H1 (cell line): Measurements from ENCODE around the gene BTBD3. TPM values are rescaled to one million over a fixed set of nuclear protein-coding genes. Genes with fewer than 3 reads are reported as not detected.

Experiments used
- CTCF ChIA-PET: fragments of 300-600 bp; sonication (Branson Sonifier 250); formaldehyde crosslinking; loops from one replicate; lab custom pipeline; 2021; ENCODE audit not compliant: partially characterized antibody; lab: Charles Lee
- POLR2A ChIA-PET: fragments of 300-600 bp; sonication (Branson Sonifier 250); formaldehyde crosslinking; loops from one replicate; lab custom pipeline; 2021; ENCODE audit warnings: inconsistent platforms; ENCODE audit not compliant: partially characterized antibody; lab: Charles Lee
- DNase-seq, 2 experiments: peaks; one replicate each; pipeline versions ENCODE4 v3.0.0 to v3.0.0-alpha.2; 2010 to 2022; ENCODE audit warnings: low spot score in 2 of 2, low read depth in 1 of 2, mixed read lengths in 1 of 2
- FAIRE-seq: peaks from 2 replicates; lab custom pipeline; 2011; peaks lifted over from hg19 to GRCh38; lab: Jason Lieb, UNC
- H2AFZ ChIP-seq: 2 replicates; pipeline ENCODE4 v1.8.1; 2012; ENCODE audit warnings: low read length, inconsistent platforms
- H2AK5ac ChIP-seq: 2 replicates; pipeline ENCODE4 v1.6.1; 2013; ENCODE audit warnings: low read depth, low read length
- H2BK120ac ChIP-seq: replicated peaks from 2 replicates; pipeline ENCODE3; 2013; ENCODE audit warnings: low read depth, low read length, inconsistent platforms
- H2BK12ac ChIP-seq: 2 replicates; pipeline ENCODE4 v1.6.1; 2013; ENCODE audit warnings: low read depth, low read length
- H2BK15ac ChIP-seq: 2 replicates; pipeline ENCODE4 v1.6.1; 2013; ENCODE audit warnings: low read length
- H2BK20ac ChIP-seq: 2 replicates; pipeline ENCODE4 v1.6.1; 2013; ENCODE audit warnings: low read length
- H2BK5ac ChIP-seq: 2 replicates; pipeline ENCODE4 v1.6.1; 2013; ENCODE audit warnings: low read depth, low read length
- H3K14ac ChIP-seq: 2 replicates; pipeline ENCODE4 v1.6.1; 2013; ENCODE audit warnings: inconsistent platforms; ENCODE audit not compliant: insufficient read length
- H3K18ac ChIP-seq: 2 replicates; pipeline ENCODE4 v1.6.1; 2013; ENCODE audit warnings: low read length; ENCODE audit errors: extremely low read depth
- H3K23ac ChIP-seq: 2 replicates; pipeline ENCODE4 v1.6.1; 2013; ENCODE audit warnings: inconsistent platforms; ENCODE audit not compliant: insufficient read length
- H3K23me2 ChIP-seq: 2 replicates; pipeline ENCODE4 v1.6.1; 2013; ENCODE audit warnings: low read depth, low read length
- H3K27ac ChIP-seq: 2 replicates; pipeline ENCODE4 v1.6.1; 2011; ENCODE audit warnings: low read depth, low read length, inconsistent platforms
- H3K27me3 ChIP-seq, 4 experiments: replicated peaks in 1 of 4; 1 replicate in 1 of 4; 2 replicates in 3 of 4; pipeline versions ENCODE4 v1.6.1 to v1.8.1; 2011 to 2013; ENCODE audit warnings: low read length in 3 of 4, mild to moderate bottlenecking in 3 of 4, inconsistent platforms in 2 of 4, mixed read lengths in 2 of 4, moderate library complexity in 1 of 4; ENCODE audit not compliant: control insufficient read depth in 3 of 4, insufficient read depth in 3 of 4; ENCODE audit errors: extremely low read depth in 1 of 4
- H3K36me3 ChIP-seq, 4 experiments: 2 replicates each; pipeline versions ENCODE4 v1.6.1 to v1.8.1; 2011 to 2013; ENCODE audit warnings: mild to moderate bottlenecking in 4 of 4, low read length in 3 of 4, moderate library complexity in 2 of 4, control low read depth in 1 of 4, inconsistent platforms in 1 of 4; ENCODE audit not compliant: insufficient read depth in 4 of 4, control insufficient read depth in 2 of 4
- H3K4ac ChIP-seq: replicated peaks from 2 replicates; pipeline ENCODE3; 2013; ENCODE audit warnings: low read length, low read depth, mixed read lengths, inconsistent platforms; ENCODE audit not compliant: insufficient read length
- H3K4me1 ChIP-seq, 4 experiments: replicated peaks in 1 of 4; 1 replicate in 1 of 4; 2 replicates in 3 of 4; pipeline versions ENCODE4 v1.6.1 to v1.8.1; 2011 to 2013; ENCODE audit warnings: low read length in 3 of 4, inconsistent platforms in 2 of 4, mixed read lengths in 1 of 4; ENCODE audit not compliant: insufficient read depth in 4 of 4, control insufficient read depth in 3 of 4
- H3K4me2 ChIP-seq, 2 experiments: 2 replicates each; pipeline versions ENCODE4 v1.6.1 to v1.8.1; 2011 to 2013; ENCODE audit warnings: low read depth in 2 of 2, low read length in 2 of 2, control low read depth in 1 of 2, inconsistent platforms in 1 of 2, mild to moderate bottlenecking in 1 of 2; ENCODE audit not compliant: insufficient read depth in 1 of 2
- H3K4me3 ChIP-seq, 4 experiments: fragments of 200-600, 300-600 bp in 1 of 4; sonication (generic), shearing (Covaris generic), sonication (Bioruptor Twin) in 1 of 4; 2 replicates each; pipeline versions ENCODE4 v1.5.1 to v1.8.1; 2011 to 2016; ENCODE audit warnings: low read length in 4 of 4, low read depth in 3 of 4, control low read depth in 2 of 4, inconsistent platforms in 2 of 4, mild to moderate bottlenecking in 2 of 4, mixed read lengths in 1 of 4, moderate library complexity in 1 of 4; ENCODE audit not compliant: insufficient read depth in 2 of 4; ENCODE audit errors: extremely low read depth in 1 of 4
- H3K56ac ChIP-seq: replicated peaks from 2 replicates; pipeline ENCODE3; 2013; ENCODE audit warnings: low read depth, mild to moderate bottlenecking, mixed read lengths, low read length, inconsistent platforms; ENCODE audit not compliant: insufficient read length
- H3K79me1 ChIP-seq: 2 replicates; pipeline ENCODE4 v1.6.1; 2013; ENCODE audit warnings: low read depth, low read length, control low read depth
- H3K79me2 ChIP-seq, 2 experiments: 2 replicates each; pipeline versions ENCODE4 v1.6.1 to v1.8.1; 2012 to 2013; ENCODE audit warnings: low read length in 2 of 2, mild to moderate bottlenecking in 2 of 2, inconsistent platforms in 1 of 2; ENCODE audit not compliant: insufficient read depth in 2 of 2, control insufficient read depth in 1 of 2
- H3K9ac ChIP-seq, 4 experiments: replicated peaks in 1 of 4; 1 replicate in 1 of 4; 2 replicates in 3 of 4; pipeline versions ENCODE4 v1.6.1 to v1.8.1; 2011 to 2013; ENCODE audit warnings: low read depth in 3 of 4, low read length in 3 of 4, control low read depth in 2 of 4, mild to moderate bottlenecking in 2 of 4, moderate library complexity in 2 of 4, inconsistent platforms in 1 of 4; ENCODE audit errors: extremely low read depth in 1 of 4
- H3K9me3 ChIP-seq, 2 experiments: 2 replicates each; pipeline versions ENCODE4 v1.6.1 to v1.8.1; 2012 to 2013; ENCODE audit warnings: mild to moderate bottlenecking in 2 of 2, moderate library complexity in 2 of 2, control low read depth in 1 of 2, inconsistent platforms in 1 of 2, low read depth in 1 of 2, low read length in 1 of 2, mixed read lengths in 1 of 2; ENCODE audit not compliant: insufficient read depth in 2 of 2
- H4K20me1 ChIP-seq, 2 experiments: replicated peaks in 1 of 2; 2 replicates each; pipeline versions ENCODE3 to v1.8.1; 2011 to 2013; ENCODE audit warnings: inconsistent platforms in 2 of 2, low read length in 2 of 2, mild to moderate bottlenecking in 1 of 2; ENCODE audit not compliant: insufficient read depth in 2 of 2, control insufficient read depth in 1 of 2
- H4K5ac ChIP-seq: 2 replicates; pipeline ENCODE4 v1.6.1; 2013; ENCODE audit warnings: low read length, low read depth, mixed read lengths, inconsistent platforms; ENCODE audit not compliant: insufficient read length
- H4K8ac ChIP-seq: 2 replicates; pipeline ENCODE4 v1.8.0; 2013; ENCODE audit warnings: mild to moderate bottlenecking, moderate library complexity, low read length, inconsistent platforms; ENCODE audit not compliant: insufficient read depth; ENCODE audit errors: extremely low read depth
- H4K91ac ChIP-seq: replicated peaks from 2 replicates; pipeline ENCODE3; 2013; ENCODE audit warnings: low read length, mixed read lengths, inconsistent platforms; ENCODE audit not compliant: insufficient read length
- CTBP2 ChIP-seq: IDR thresholded peaks from 2 replicates; pipeline ENCODE4 v1.7.0; 2011; ENCODE audit warnings: borderline replicate concordance, mild to moderate bottlenecking, moderate library complexity, mixed read lengths, low read length; ENCODE audit not compliant: insufficient read depth, insufficient read length
- EP300 ChIP-seq, 2 experiments: IDR thresholded peaks; 1 replicate in 1 of 2; 2 replicates in 1 of 2; pipeline ENCODE4 v1.6.1; 2011 to 2012; ENCODE audit warnings: low read depth in 2 of 2, low read length in 2 of 2, mild to moderate bottlenecking in 2 of 2, borderline replicate concordance in 1 of 2, inconsistent platforms in 1 of 2, moderate library complexity in 1 of 2
- JUN ChIP-seq: IDR thresholded peaks from 2 replicates; pipeline ENCODE4 v1.6.1; 2011; ENCODE audit warnings: low read depth, mild to moderate bottlenecking, improper control_type of control experiment, low read length
- POU5F1 ChIP-seq: IDR thresholded peaks from 2 replicates; pipeline ENCODE4 v1.6.1; 2011; ENCODE audit warnings: low read depth, mild to moderate bottlenecking, low read length, moderate library complexity
- RBBP5 ChIP-seq: IDR thresholded peaks from 2 replicates; pipeline ENCODE4 v1.7.1; 2012; ENCODE audit warnings: low read depth, mild to moderate bottlenecking, inconsistent platforms, low read length, moderate library complexity, borderline replicate concordance
- SIRT6 ChIP-seq: IDR thresholded peaks from one replicate; pipeline ENCODE4 v1.7.1; 2012; ENCODE audit warnings: low read length, inconsistent platforms
- TBP ChIP-seq: IDR thresholded peaks from 2 replicates; pipeline ENCODE4 v1.6.1; 2011; ENCODE audit warnings: low read depth, low read length, improper control_type of control experiment
- ZNF274 ChIP-seq: IDR thresholded peaks from 2 replicates; pipeline ENCODE4 v1.7.0; 2012; ENCODE audit warnings: low read length, borderline replicate concordance; ENCODE audit errors: extremely low read depth
- WGBS, 2 experiments: shearing (Covaris generic) in 1 of 2; methylation state at CpG; one replicate each; pipeline versions ENCODE4 v1.1.6 to v1.1.7; 2013 to 2015; ENCODE audit warnings: low lambda C conversion rate in 2 of 2, mixed read lengths in 2 of 2, inconsistent platforms in 1 of 2, low coverage in 1 of 2, missing lambda C conversion rate in 1 of 2; ENCODE audit not compliant: insufficient replicate concordance in 2 of 2, insufficient coverage in 1 of 2, insufficient read length in 1 of 2; ENCODE audit errors: extremely low coverage in 1 of 2, missing lambda C conversion rate in 1 of 2; 5-methylcytosine and 5-hydroxymethylcytosine counted together
- polyA plus RNA-seq, 7 experiments: library from polyadenylated mRNA; depleted of rRNA in 3 of 7; stranded (reverse) in 5 of 7; unstranded in 2 of 7; fragments of >200 nt in 5 of 7; fragments of 200-250 nt in 2 of 7; gene quantifications; 1 replicate in 5 of 7; 2 replicates in 1 of 7; 4 replicates in 1 of 7; pipeline versions ENCODE4 v1.2.1 to v1.2.3, GENCODE V29; 2011 to 2013; ENCODE audit warnings: missing spikeins in 2 of 7, mixed read lengths in 2 of 7
- total RNA-seq: library from RNA; stranded (reverse); fragmentation: NEBNext Ultra II Directional; extraction: Animal tissue kit (Norgen Biotek cat#: 25700); gene quantifications from 2 replicates; pipeline ENCODE4 v1.2.1, GENCODE V29; 2021
- TF ChIP-seq, protein P1 (sequence below): IDR thresholded peaks from 2 replicates; pipeline ENCODE4 v1.6.1; 2011; ENCODE audit warnings: low read depth, mild to moderate bottlenecking, low read length; ENCODE audit not compliant: insufficient read depth

Gene BTBD3
- total and polyA plus RNA-seq, 2 of the 8 experiments (the other 6 are each of a cell fraction or from before 2014, with no cell fraction given): 36.7 to 45.5 TPM

DNA sequence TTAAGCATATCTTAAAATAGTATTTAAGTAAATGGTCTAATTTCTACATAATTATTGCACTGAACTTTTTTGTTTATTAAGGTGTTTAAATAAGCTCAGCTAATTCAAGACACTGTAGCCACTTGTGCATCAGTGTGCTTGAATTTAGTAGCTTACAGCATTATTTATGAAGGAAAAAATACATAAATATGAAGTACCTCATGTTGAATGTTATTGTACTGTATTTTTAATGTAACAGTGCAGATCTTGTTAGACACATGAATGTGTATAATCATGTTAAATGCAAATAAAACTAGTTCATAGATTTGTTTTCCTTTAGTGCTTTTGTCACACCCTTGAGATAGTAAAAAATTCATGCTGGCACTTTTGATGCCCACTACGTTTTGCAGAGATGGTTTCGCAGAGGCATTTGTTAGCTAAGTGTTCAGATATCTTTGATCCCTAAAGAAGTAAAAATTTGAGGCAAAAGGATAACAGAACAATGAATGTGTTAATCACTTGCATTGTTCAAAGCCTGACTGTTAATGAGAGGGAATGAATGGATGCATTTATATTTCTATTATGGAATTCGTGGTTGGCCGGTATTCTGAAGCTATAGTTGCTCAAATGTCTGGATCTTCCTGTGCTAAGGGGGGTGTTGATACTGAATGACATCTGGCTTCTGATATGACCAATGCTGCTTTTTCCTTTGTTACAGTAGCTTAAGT, 8.8 kb downstream of the BTBD3 start:
- peaks cover 2 to 30% (median 14%) of the 10 kb centered on the region in 4 experiments; a peak in 7 of 8 replicates for H3K36me3 ChIP-seq
- H3K4me1 ChIP-seq: peaks cover 0 to 2% (median 0%) of the 10 kb centered on the region in 4 experiments; a peak in 1 of 7 replicates
- H2BK20ac ChIP-seq: no peak overlapping the region
- no peak overlapping the region for H3K9ac ChIP-seq
- H3K4me3 ChIP-seq: no peak overlapping the region
- H3K23ac ChIP-seq: no peak overlapping the region
- H3K56ac ChIP-seq: no peak overlapping the region
- POLR2A ChIA-PET: interaction anchor here (0.7 kb wide), 1 partner anchor 8 kb away, joined by 3 read pairs; no protein-coding TSS in a partner anchor
- H2BK12ac ChIP-seq: no peak overlapping the region
- no peak overlapping the region for H3K27ac ChIP-seq
- no peak overlapping the region for H2BK120ac ChIP-seq
- H3K23me2 ChIP-seq: no peaks in the 10 kb centered on the region
- no peaks in the 10 kb centered on the region for H3K79me1 ChIP-seq
- no peak overlapping the region for H3K4me2 ChIP-seq
- H3K9me3 ChIP-seq: no peaks in the 10 kb centered on the region
- no peak for DNase-seq
- TF ChIP-seq POU5F1: no peak
- TF ChIP-seq SIRT6: no peak
- TF ChIP-seq JUN: no peak
- no peak for TF ChIP-seq EP300 (IDR thresholded peaks at IDR 0.05; ENCODE audit: borderline replicate concordance in 1 of 2, low read depth in 2 of 2, low read length in 2 of 2)
- TF ChIP-seq ZNF274: no peak
- no peak for TF ChIP-seq CTBP2
- TF ChIP-seq TBP: no peak
- TF ChIP-seq RBBP5: no peak
- TF ChIP-seq, protein P1, sequence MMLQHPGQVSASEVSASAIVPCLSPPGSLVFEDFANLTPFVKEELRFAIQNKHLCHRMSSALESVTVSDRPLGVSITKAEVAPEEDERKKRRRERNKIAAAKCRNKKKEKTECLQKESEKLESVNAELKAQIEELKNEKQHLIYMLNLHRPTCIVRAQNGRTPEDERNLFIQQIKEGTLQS: no peak
- TF ChIP-seq, all 59 proteins: peak for 0
- WGBS, 2 experiments: 91% methylated on average over 4 of the region's 4 CpGs; no CpG with 5 or more reads in 1 of the 2 experiments
- Histone ChIP-seq H3K18ac (no peak overlapping the region), H2AFZ (no peak overlapping the region), H4K8ac (no peak overlapping the region), H3K4ac (no peak overlapping the region), H3K79me2 (peaks cover 0 to 9% of the 10 kb centered on the region in 2 experiments; a peak in 1 of 4 replicates), H2BK15ac (no peak overlapping the region), H4K91ac (no peak overlapping the region), H2AK5ac (no peak overlapping the region), H4K20me1 (peaks cover 0 to 10% of the 10 kb centered on the region in 2 experiments), H2BK5ac (no peak overlapping the region), H4K5ac (no peak overlapping the region), H3K14ac (no peak overlapping the region), H3K27me3 (no peaks in the 10 kb centered on the region)
- CTCF ChIA-PET: no interaction called here
- FAIRE-seq: no peak
